ENCODE results near the gene SIX2.

The SIX2 gene

GRCh38 chr2:45009303-45009927 is at the start of gene SIX2:
Gene SIX2, minus strand, starts transcription at chr2:45009452. Its CDS starts 342 bp downstream, at chr2:45009110.
- H3K4me3 ChIP-seq (ENCODE audit: low read depth, low read length) = peak within 1 kb of the TSS; percentile 42
- no peak for TF ChIP-seq CTCF (IDR thresholded peaks at IDR 0.05; ENCODE audit: low read depth, low read length)
- in situ Hi-C loops (cut with HindIII; ENCODE audit: low sequenced_read_pairs) = no loop called here
- peak; percentile 97 for DNase-seq (ENCODE audit: low read depth, low spot score)

- DNase-seq (ENCODE audit: low read depth, low spot score) = no peak
- H3K4me3 ChIP-seq (ENCODE audit: low read depth, low read length) = no peak overlapping the region
- TF ChIP-seq CTCF (IDR thresholded peaks at IDR 0.05; ENCODE audit: low read depth, low read length) = no peak
- in situ Hi-C loops (cut with HindIII; ENCODE audit: low sequenced_read_pairs) = no loop called here
Measured at GRCh38 chr2:45055162-45055605, 45.9 kb upstream of the SIX2 start.

GRCh38 chr2:45053966-45054365 is 44.7 kb upstream of the SIX2 start:
- in situ Hi-C loops (cut with HindIII; ENCODE audit: low sequenced_read_pairs) = no loop called here
- H3K4me3 ChIP-seq (ENCODE audit: low read depth, low read length) = no peak overlapping the region
- TF ChIP-seq CTCF (IDR thresholded peaks at IDR 0.05; ENCODE audit: low read depth, low read length) = no peak
- no peak for DNase-seq (ENCODE audit: low read depth, low spot score)

GRCh38 chr2:45052388-45052928 is 43.2 kb upstream of the SIX2 start:
- in situ Hi-C loops (cut with HindIII; ENCODE audit: low sequenced_read_pairs) = no loop called here
- TF ChIP-seq CTCF (IDR thresholded peaks at IDR 0.05; ENCODE audit: low read depth, low read length) = no peak
- no peak for DNase-seq (ENCODE audit: low read depth, low spot score)
- H3K4me3 ChIP-seq (ENCODE audit: low read depth, low read length) = no peak overlapping the region

GRCh38 chr2:45049569-45050336 is 40.5 kb upstream of the SIX2 start:
- no peak overlapping the region for H3K4me3 ChIP-seq (ENCODE audit: low read depth, low read length)
- in situ Hi-C loops (cut with HindIII; ENCODE audit: low sequenced_read_pairs) = no loop called here
- DNase-seq (ENCODE audit: low read depth, low spot score) = no peak
- no peak for TF ChIP-seq CTCF (IDR thresholded peaks at IDR 0.05; ENCODE audit: low read depth, low read length)

GRCh38 chr2:45047301-45047700 is 38.0 kb upstream of the SIX2 start:
- no peak for TF ChIP-seq CTCF (IDR thresholded peaks at IDR 0.05; ENCODE audit: low read depth, low read length)
- in situ Hi-C loops (cut with HindIII; ENCODE audit: low sequenced_read_pairs) = no loop called here
- H3K4me3 ChIP-seq (ENCODE audit: low read depth, low read length) = no peak overlapping the region
- DNase-seq (ENCODE audit: low read depth, low spot score) = no peak

Measured in astrocyte of the spinal cord (primary cell).